ENCODE results near the gene IDH3G. TPM values are rescaled to one million over a fixed set of nuclear protein-coding genes. Genes with fewer than 3 reads are reported as not detected.

The IDH3G gene
- total RNA-seq, 6 experiments from 2014 or later: 60.2 to 67.1 (median 62.8) TPM

- no peaks in the 10 kb centered on the region for H3K9me3 Mint-ChIP-seq
- DNase-seq: no peak
- no peaks in the 10 kb centered on the region for H3K27me3 Mint-ChIP-seq (ENCODE audit: insufficient read depth)
- no peak overlapping the region for H3K27ac Mint-ChIP-seq
- no peaks in the 10 kb centered on the region for H3K4me1 Mint-ChIP-seq (ENCODE audit: low read depth)
- TF ChIP-seq CTCF (IDR thresholded peaks at IDR 0.05): no peak
- H3K36me3 Mint-ChIP-seq (ENCODE audit: low read depth): no peaks in the 10 kb centered on the region
- no peak overlapping the region for H3K4me3 Mint-ChIP-seq
These were observed 21.6 kb downstream of the IDH3G start for GRCh38 chrX:153772316-153773217.

- no peaks in the 10 kb centered on the region for H3K27me3 Mint-ChIP-seq (ENCODE audit: insufficient read depth)
- H3K27ac Mint-ChIP-seq: no peak overlapping the region
- H3K9me3 Mint-ChIP-seq: no peaks in the 10 kb centered on the region
- DNase-seq: no peak
- no peak for TF ChIP-seq CTCF (IDR thresholded peaks at IDR 0.05)
- no peak overlapping the region for H3K4me3 Mint-ChIP-seq
- H3K36me3 Mint-ChIP-seq (ENCODE audit: low read depth): no peaks in the 10 kb centered on the region
- H3K4me1 Mint-ChIP-seq (ENCODE audit: low read depth): peaks cover 2% of the 10 kb centered on the region; the same call in 1 of the 2 replicates
These were observed 22.5 kb downstream of the IDH3G start for GRCh38 chrX:153771415-153772315.

- no peak for DNase-seq
- H3K36me3 Mint-ChIP-seq (ENCODE audit: low read depth): no peaks in the 10 kb centered on the region
- no peaks in the 10 kb centered on the region for H3K9me3 Mint-ChIP-seq
- H3K27me3 Mint-ChIP-seq (ENCODE audit: insufficient read depth): no peaks in the 10 kb centered on the region
- TF ChIP-seq CTCF (IDR thresholded peaks at IDR 0.05): no peak
- peaks cover 7% of the 10 kb centered on the region; the same call in 1 of the 2 replicates for H3K4me1 Mint-ChIP-seq (ENCODE audit: low read depth)
- H3K4me3 Mint-ChIP-seq: no peak overlapping the region
- no peak overlapping the region for H3K27ac Mint-ChIP-seq
These were observed 23.4 kb downstream of the IDH3G start for GRCh38 chrX:153770601-153771414.

- no peaks in the 10 kb centered on the region for H3K36me3 Mint-ChIP-seq (ENCODE audit: low read depth)
- no peak overlapping the region for H3K27ac Mint-ChIP-seq
- H3K27me3 Mint-ChIP-seq (ENCODE audit: insufficient read depth): no peaks in the 10 kb centered on the region
- peaks cover 7% of the 10 kb centered on the region; the same call in 1 of the 2 replicates for H3K4me1 Mint-ChIP-seq (ENCODE audit: low read depth)
- H3K9me3 Mint-ChIP-seq: no peaks in the 10 kb centered on the region
- no peak overlapping the region for H3K4me3 Mint-ChIP-seq
- TF ChIP-seq CTCF (IDR thresholded peaks at IDR 0.05): no peak
- no peak for DNase-seq
These were observed 24.1 kb downstream of the IDH3G start for GRCh38 chrX:153769865-153770600.
